Effector CD4-positive, alpha-beta T cell (primary cell): ENCODE results near the gene AKT2.
"Not testable (repeated sequence)": the region's sequence is repeated elsewhere in the genome, so short reads cannot be mapped to it uniquely, and the experiment has no call there.

Experiments
- DNase-seq: peaks from one replicate; pipeline ENCODE4 v3.0.0-alpha.2; 2020
- total RNA-seq: gene quantifications from one replicate; lab custom pipeline; 2026; lab: John Stamatoyannopoulos, UW

Gene AKT2
- 157 reads per million, percentile 90 among the genes with 10 or more reads in this experiment for total RNA-seq

- peak; percentile 68 for DNase-seq
Measured at GRCh38 chr19:40284501-40285352, at the start of gene AKT2. Gene AKT2, minus strand, starts transcription at chr19:40285345. Its CDS starts 20,078 bp downstream, at chr19:40265267.

- not testable (repeated sequence) for DNase-seq
Measured at GRCh38 chr19:40333083-40333482, 47.9 kb upstream of the AKT2 start.

- DNase-seq: no peak
Measured at GRCh38 chr19:40332669-40333068, 47.5 kb upstream of the AKT2 start.

GRCh38 chr19:40331052-40331451 is 45.9 kb upstream of the AKT2 start:
- DNase-seq: no peak

GRCh38 chr19:40326201-40326600 is 41.1 kb upstream of the AKT2 start:
- no peak for DNase-seq

- DNase-seq: no peak
Measured at GRCh38 chr19:40323705-40324104, 38.6 kb upstream of the AKT2 start.

- no peak for DNase-seq
Measured at GRCh38 chr19:40322951-40323615, 37.9 kb upstream of the AKT2 start.

- DNase-seq: no peak
Measured at GRCh38 chr19:40322271-40322610, 37.1 kb upstream of the AKT2 start.

GRCh38 chr19:40321566-40322270 is 36.6 kb upstream of the AKT2 start:
- DNase-seq: no peak

- no peak for DNase-seq
Measured at GRCh38 chr19:40321076-40321475, 35.9 kb upstream of the AKT2 start.

- no peak for DNase-seq
Measured at GRCh38 chr19:40320558-40320935, 35.4 kb upstream of the AKT2 start.

GRCh38 chr19:40317338-40317737 is 32.2 kb upstream of the AKT2 start:
- no peak for DNase-seq

GRCh38 chr19:40315812-40316470 is 30.8 kb upstream of the AKT2 start:
- DNase-seq: no peak

GRCh38 chr19:40314656-40315055 is 29.5 kb upstream of the AKT2 start:
- no peak for DNase-seq

GRCh38 chr19:40313229-40313983 is 28.3 kb upstream of the AKT2 start:
- DNase-seq: no peak

- DNase-seq: no peak
Measured at GRCh38 chr19:40312533-40312932, 27.4 kb upstream of the AKT2 start.

- no peak for DNase-seq
Measured at GRCh38 chr19:40309666-40310065, 24.5 kb upstream of the AKT2 start.

GRCh38 chr19:40305403-40305802 is 20.3 kb upstream of the AKT2 start:
- peak; percentile 64 for DNase-seq

- DNase-seq: no peak
Measured at GRCh38 chr19:40304306-40304705, 19.2 kb upstream of the AKT2 start.

GRCh38 chr19:40303765-40304164 is 18.6 kb upstream of the AKT2 start:
- no peak for DNase-seq

- DNase-seq: no peak
Measured at GRCh38 chr19:40302224-40303011, 17.3 kb upstream of the AKT2 start.
